Activated T-cell treated with anti-CD3 and anti-CD28 coated beads, Interleukin-2, amount 50 U/mL, for 1 hour (primary cell): Measurements from ENCODE around the gene SIN3A.
"Not testable (repeated sequence)": the region's sequence is repeated elsewhere in the genome, so short reads cannot be mapped to it uniquely, and the experiment has no call there.

ENCODE experiments used
- DNase-seq: peaks from one replicate; pipeline ENCODE4 v3.0.0-alpha.2; 2020

Gene SIN3A

DNA sequence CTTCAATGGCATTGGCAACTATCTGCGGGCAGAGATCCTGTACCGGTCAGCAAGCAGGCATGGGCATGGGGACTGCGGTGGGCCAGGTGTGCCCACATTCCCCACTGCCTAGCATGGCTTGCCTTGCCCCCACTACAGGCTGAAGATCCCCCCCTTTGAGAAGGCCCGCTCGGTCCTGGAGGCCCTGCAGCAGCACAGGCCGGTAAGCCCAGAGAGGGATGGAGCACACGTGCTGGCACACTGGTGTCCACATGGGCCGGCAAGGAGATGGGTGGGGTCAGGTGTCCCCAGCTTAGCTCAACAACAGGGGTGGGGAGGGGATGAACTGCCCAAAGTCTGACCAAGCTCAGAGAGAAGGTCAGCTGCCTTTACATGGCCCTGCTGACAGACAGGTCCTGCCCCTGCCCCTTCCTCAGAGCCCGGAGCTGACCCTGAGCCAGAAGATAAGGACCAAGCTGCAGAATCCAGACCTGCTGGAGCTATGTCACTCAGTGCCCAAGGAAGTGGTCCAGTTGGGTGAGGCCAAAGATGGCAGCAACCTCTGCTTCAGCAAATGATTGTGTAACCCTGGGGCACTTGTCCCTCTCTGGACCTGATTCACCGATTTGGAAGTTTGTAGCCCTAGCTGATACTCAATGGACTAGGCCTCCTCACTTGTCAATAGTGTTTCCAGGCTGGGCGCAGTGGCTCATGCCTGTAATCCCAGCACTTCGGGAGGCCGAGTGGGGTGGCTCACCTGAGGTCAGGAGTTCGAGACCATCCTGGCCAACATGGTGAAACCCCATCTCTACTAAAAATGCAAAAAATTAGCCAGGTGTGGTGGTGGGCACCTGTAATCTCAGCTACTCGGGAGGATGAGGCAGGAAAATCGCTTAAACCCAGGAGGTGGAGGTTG is 99.1 kb downstream of the SIN3A start:
- DNase-seq: no peak

GRCh38 chr15:75350601-75351361 is 100.7 kb downstream of the SIN3A start:
- no peak for DNase-seq

GRCh38 chr15:75349851-75350588 is 101.5 kb downstream of the SIN3A start:
- DNase-seq: peak; percentile 61

GRCh38 chr15:75349351-75349669 is 102.2 kb downstream of the SIN3A start:
- not testable (repeated sequence) for DNase-seq

DNA sequence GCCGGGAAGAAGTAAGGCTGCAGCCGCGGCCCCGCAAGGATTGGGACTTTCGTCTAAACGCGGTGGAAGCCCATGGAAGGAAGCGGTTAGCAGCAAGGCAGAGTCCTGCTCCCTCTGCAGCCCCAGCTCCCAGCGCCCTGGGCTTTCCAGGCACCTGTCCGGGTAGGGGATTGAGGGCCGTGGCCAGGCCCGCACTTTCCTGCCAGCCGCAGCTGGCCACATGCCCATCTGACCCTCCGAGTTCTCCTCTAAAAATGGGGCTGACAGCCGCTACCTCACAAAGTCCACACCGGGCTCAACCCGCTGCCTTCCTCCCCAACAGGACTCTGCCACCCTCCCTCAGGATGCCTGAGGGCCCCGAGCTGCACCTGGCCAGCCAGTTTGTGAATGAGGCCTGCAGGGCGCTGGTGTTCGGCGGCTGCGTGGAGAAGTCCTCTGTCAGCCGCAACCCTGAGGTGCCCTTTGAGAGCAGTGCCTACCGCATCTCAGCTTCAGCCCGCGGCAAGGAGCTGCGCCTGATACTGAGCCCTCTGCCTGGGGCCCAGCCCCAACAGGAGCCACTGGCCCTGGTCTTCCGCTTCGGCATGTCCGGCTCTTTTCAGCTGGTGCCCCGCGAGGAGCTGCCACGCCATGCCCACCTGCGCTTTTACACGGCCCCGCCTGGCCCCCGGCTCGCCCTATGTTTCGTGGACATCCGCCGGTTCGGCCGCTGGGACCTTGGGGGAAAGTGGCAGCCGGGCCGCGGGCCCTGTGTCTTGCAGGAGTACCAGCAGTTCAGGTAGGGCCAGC is 102.7 kb downstream of the SIN3A start:
- DNase-seq: no peak

DNA sequence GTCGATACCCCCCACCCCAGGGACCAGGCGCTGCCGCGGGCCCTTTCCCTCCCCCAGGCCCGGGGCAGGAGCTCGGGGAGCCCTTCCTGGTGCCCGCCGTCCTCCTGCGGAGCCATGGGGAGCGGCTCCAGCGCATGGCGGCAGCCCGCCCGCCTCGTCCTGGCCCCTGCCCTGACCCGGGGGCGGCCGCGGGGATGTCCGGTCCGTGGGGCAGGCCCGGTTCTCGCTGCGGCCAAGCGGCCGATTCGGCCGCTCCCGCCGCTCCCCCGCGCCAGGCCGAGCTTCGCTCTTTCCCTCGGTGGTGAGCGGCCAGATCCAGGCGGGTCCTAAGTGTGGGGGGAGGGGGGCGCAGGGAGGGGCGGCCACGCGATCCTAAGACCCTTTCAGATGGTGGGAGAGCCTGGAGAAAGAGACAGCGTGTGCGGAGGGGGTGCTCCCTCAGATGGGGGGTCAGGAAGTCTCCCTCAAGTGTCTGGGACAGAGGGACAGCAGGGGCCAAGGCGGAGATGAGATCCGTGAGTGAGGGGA is 103.4 kb downstream of the SIN3A start:
- DNase-seq: no peak

GRCh38 chr15:75347222-75348033 is 104.1 kb downstream of the SIN3A start:
- DNase-seq: peak; percentile 66

DNA sequence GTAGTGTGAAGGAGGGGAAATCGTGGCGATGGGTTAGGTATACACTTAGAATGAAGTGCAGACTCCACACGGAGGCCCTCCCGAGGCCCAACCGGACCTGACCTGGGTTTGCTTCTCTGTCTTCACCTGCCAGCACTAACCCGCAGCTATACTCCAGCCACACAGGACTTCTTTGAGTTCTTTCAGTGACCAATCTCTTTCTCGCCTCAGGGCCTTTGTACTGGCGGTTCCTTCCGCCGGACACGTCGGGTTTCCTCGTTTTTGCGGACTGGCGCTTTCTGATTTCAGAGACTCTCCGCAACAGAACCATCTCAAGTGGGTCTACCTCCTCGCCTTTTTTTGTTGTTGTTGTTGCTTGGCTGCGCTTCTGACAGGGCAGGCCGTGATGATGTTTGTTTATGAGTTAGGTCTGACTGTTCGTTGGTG is 104.7 kb downstream of the SIN3A start, which contains the start of gene NEIL1:
Gene NEIL1 (plus strand): TSS at position 244 of the 426 bp plus-strand sequence. CDS start 1,867 bp downstream, outside the sequence.
- peak; percentile 31 for DNase-seq

DNA sequence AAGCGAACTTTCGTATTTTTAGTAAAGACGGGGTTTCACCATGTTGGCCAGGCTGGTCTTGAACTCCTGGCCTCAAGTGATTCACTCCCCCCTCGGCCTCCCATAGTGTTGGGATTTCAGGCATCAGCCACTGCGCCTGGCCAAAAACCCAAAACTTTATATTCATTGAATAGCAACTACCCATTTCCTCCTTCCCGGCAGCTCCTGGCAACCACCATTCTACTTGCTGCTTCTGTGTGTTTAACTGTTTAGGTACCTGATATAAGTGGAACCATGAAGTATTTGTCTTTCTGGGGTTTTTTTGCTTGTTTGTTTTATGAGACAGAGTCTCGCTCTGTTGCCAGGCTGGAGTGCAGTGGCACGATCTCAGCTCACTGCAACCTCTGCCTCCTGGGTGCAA is 107.5 kb downstream of the SIN3A start:
- not testable (repeated sequence) for DNase-seq

DNA sequence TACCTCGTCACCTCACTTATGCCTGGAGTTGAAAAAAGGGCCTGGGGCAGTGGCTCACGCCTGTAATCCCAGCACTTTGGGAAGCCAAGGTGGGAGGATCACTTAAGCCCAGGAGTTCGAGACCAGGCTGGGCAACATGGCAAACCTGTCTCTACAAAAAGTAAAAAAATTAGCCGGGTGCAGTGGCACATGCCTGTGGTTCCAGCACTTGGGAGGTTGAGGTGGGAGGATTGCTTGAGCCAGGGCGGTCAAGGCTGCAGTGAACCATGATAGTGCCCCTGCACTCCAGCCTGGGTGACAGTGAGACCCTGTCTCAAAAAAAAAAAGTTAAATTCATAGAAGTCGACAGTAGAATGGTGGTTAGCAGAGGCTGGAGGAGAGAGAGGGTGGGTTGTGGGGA is 109.3 kb downstream of the SIN3A start:
- no peak for DNase-seq

DNA sequence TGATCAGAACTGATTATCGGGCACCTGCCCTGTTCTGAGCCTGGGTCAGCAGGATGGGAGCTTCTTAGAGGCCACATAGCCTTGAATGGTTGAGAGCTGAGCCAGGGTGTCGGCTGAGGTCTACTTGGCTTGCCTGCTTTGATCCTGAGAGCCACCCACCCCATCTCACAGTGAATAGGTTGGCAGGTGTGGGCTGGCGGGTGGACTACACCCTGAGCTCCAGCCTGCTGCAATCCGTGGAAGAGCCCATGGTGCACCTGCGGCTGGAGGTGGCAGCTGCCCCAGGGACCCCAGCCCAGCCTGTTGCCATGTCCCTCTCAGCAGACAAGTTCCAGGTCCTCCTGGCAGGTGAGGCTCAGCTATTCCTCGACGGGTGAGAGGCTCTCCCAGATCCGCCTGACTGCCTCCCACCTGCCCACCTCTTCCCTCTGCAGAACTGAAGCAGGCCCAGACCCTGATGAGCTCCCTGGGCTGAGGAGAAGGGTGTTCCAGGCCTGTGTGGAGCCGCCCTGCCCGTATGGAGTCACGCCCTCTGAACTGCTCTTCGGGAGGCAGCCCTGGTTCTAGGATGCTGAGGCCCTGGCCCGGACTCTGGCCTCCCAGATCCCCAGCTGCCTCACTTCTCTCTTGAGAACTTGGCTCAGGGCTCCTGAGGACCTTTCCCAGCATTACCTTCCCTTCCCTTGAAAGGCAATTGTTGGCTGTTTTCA is 111.8 kb downstream of the SIN3A start:
- no peak for DNase-seq

- no peak for DNase-seq
Measured at GRCh38 chr15:75338661-75339240, 112.7 kb downstream of the SIN3A start.

DNA sequence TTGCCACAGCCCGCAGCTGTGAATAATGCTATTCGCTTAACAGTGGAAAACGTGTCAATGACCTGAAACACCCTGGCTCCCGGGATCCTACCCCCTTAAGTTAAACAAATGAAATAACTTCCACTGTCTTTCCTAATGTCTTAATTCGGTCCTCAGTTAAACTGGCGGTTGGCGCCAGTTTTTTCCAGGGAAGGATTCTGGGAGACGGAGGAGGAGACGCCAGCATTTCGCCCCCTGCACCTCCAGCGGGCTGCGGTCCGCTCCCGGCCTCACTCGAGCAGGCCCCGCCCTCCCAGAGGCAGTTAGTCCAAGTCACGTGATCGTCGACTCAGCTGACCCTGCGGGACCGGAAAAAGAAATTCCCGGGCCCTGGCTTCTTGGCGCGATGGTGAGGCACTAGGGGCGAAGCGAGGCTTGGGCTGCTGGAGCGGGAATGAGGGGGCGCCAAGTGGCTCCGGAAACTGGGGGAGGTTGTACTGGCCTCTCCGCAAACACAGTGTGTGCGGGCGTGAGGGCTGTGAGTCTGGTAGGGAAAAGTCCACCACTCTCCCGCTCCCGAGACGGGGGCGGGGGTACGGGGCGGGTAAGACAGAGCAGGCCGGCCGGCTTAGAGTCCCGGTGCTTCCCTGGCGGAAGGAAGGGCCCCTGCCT is 115.7 kb downstream of the SIN3A start, which contains the start of gene COMMD4:
Gene COMMD4 (plus strand): TSS at position 359 of the 651 bp plus-strand sequence. CDS start 27 bp downstream, at position 386.
- DNase-seq: peak; percentile 64

GRCh38 chr15:75335313-75335704 is 116.2 kb downstream of the SIN3A start:
- no peak for DNase-seq

DNA sequence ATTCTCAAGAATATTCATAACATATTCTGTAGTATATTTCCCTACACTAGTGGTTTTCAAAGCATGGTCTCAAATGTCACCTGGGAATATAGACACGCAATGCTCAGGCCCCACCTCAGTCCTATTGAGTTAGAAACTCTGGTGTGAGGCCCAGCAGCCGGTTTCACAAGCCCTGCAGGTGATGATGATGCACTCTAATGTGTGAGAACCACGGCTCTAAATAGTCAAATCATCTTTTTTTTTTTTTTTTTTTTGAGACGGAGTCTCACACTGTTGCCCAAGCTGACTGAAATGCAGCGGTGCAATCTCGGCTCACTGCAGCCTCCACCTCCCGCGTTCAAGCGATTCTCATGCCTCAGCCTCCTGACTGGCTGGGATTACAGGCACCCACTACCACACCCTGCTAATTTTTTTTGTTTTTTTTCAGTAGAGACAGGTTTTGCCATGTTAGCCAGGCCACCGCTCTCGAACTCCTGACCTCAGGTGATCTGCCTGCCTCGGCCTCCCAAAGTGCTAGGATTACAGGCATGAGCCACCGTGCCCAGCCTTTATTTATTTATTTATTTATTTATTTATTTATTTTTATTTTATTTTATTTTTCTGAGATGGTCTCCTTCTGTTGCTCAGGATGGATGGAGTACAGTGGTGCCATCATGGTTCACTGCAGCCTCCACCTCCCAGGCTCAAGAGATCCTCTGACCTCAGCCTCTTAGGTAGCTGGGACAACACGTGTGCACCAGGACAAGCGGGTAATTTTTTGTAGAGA is 117.7 kb downstream of the SIN3A start:
- DNase-seq: not testable (repeated sequence)

DNA sequence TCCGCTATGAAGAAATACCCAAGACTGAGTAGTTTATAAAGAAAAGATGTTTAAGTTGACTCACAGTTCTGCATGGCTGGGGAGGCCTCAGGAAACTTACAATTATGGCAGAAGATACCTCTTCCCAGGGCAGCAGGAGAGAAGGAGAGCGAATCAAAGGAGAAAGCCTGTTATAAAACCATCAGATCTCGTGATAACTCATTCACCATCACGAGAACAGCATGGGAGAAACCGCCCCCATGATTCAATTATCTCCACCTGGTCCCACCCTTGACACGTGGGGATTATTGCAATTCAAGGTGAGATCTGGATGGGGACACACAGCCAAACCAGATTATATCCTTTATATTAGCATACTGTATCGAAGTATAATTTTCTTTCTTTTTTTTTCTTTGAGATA is 119.4 kb downstream of the SIN3A start:
- not testable (repeated sequence) for DNase-seq

DNA sequence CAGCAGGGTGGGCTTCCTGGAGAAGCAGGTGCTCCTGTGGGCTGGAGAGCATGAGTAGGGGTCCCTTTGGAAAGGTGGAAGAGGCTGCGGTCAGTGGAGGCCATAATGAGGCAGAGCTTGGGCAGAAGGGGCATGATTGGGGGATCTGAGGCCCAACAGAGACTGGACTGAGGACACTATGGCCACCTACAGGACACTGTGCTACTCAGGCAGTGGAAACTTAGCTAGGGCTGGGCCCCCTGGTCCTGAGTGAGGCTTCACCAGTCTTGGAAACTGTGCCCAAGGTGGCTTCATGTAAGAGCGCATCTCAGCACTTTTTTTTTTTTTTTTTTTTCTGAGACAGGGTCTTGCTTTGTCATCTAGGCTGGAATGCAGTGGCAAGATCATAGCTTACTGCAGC is 121.9 kb downstream of the SIN3A start:
- no peak for DNase-seq

GRCh38 chr15:75328493-75329314 is 122.8 kb downstream of the SIN3A start:
- DNase-seq: no peak
